Muscle layer of duodenum (tissue), 2 donors: ENCODE results near the gene KRT81.

Experiments used
- H3K27ac ChIP-seq: one replicate; pipeline ENCODE4 v1.7.0; 2013; ENCODE audit warnings: mild to moderate bottlenecking, low read length
- H3K27me3 ChIP-seq: one replicate; pipeline ENCODE4 v1.7.0; 2013; ENCODE audit warnings: low read depth, mild to moderate bottlenecking, control low read depth, low read length
- H3K36me3 ChIP-seq, 2 donors: one replicate each; pipeline ENCODE4 v1.7.0; 2013; ENCODE audit warnings: low read length in 2 of 2, control low read depth in 1 of 2, mild to moderate bottlenecking in 1 of 2; ENCODE audit not compliant: insufficient read depth in 2 of 2, control insufficient read depth in 1 of 2
- H3K4me1 ChIP-seq, 2 donors: one replicate each; pipeline ENCODE4 v1.7.0; 2013; ENCODE audit warnings: low read length in 2 of 2, mild to moderate bottlenecking in 2 of 2, control low read depth in 1 of 2, moderate library complexity in 1 of 2; ENCODE audit not compliant: insufficient read depth in 2 of 2, control insufficient read depth in 1 of 2
- H3K4me3 ChIP-seq, 2 donors: one replicate each; pipeline ENCODE4 v1.7.0; 2013; ENCODE audit warnings: low read length in 2 of 2, low read depth in 1 of 2, mild to moderate bottlenecking in 1 of 2
- H3K9me3 ChIP-seq, 2 donors: one replicate each; pipeline ENCODE4 v1.7.0; 2013; ENCODE audit warnings: low read length in 2 of 2, control low read depth in 1 of 2, mild to moderate bottlenecking in 1 of 2; ENCODE audit not compliant: control insufficient read depth in 1 of 2
- donor health status: healthy.

Gene KRT81

DNA sequence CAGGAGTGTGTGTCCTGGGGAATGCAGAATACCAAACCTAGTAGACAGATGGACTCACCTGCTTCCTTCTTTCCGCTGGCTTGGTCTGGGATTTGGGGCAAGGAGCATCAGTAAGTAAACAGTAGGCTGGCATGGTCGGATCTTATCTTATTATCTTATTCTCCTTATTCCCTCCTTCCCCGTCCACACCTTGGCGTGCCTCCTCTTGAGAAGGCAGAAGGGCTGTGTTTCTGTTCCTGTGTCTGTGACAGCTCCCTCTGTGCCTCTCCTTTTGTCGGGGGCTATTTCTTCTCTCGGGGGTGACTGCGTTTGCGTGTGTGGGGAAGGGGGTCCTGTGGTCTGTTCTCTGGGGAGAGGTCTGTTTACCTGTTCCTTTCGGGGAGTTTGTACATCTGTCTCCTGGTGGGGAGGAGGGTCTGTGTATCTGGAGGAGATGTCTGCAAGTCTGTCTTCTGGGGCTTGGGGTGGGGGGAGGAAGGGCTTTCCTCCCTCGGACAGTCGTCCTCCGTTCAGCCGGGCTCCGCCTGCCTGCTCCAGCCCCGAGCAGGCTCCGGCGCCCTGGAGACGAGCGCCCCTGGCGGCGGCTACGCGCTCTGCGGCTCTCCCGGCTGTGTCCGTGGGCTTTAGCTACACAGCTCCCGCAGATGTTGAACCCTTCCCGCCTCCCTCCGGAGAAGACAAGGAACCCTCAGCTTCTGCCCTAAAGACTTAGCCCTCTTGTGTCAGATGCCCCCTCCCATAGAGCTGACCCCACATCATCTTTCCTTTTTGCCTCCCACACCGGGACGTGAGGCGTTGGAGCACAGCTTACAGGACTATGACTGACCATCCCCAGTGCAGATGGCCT, 12.5 kb downstream of the KRT81 start:
- Histone ChIP-seq H3K27ac (peak overlapping the region; percentile 90), H3K4me3 (peak overlapping the region; percentile 47), H3K9me3 (no peaks in the 10 kb centered on the region), H3K4me1 (peaks cover 14 to 15% of the 10 kb centered on the region in 2 donors), H3K36me3 (peaks cover 0 to 4% of the 10 kb centered on the region in 2 donors), H3K27me3 (peaks cover 5% of the 10 kb centered on the region)

DNA sequence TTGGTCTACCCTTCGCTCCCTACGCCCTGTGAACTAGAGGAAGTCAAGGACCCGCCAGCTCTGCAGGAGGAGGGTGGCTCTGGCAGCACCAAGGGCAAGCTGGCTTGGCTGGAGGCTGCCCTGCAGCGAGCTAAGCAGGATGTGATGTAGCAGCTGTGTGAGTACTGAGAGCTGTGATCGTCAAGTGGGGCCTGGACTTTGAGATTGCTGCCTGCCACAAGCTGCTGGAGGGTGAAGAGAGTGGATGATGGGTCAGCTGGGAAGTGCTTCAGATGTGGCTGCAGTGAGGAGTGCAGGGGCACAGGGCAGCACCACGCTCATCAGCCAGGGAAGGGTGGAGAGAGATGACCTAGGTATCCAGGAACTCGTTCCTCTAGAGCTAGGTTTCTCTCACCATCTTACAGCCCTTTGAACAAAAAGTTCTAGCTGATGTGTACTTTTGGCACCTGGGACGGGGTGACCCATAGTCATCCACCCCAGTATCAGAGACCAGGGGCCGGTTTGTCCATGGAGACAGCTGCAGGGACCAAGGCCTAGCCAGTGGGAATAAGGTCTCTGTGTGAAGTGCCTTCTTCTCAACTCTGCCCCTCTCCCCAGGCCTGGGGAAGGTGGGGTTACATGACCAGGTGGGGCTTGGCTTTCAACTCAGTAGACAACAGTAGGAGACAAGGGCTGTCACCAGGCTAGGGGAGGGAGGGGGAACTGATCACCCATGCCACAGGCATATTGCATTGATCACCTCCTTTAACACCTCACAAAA, 13.7 kb downstream of the KRT81 start:
- Histone ChIP-seq H3K27ac (no peak overlapping the region), H3K27me3 (peaks cover 5% of the 10 kb centered on the region)

DNA sequence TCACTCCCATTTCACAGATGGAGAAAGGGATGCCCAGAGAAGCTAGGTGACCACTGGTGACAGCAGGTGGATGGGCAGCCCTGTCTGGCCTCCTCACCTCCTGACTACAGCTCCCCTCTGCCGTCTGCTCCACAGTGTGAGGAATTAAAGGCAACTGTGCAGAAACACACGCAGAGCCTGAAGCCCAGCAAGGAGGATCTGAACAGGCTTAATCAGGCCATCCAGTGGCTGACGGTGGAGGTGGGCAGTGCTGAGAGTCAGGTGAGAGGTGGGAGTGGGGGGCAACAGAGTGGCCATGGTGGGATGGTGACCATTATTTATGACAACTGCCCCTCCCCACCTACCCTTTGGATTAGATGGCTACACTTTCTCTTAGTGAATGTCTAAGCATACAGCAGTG, 15.6 kb downstream of the KRT81 start:
- Histone ChIP-seq H3K27me3 (peaks cover 5% of the 10 kb centered on the region), H3K4me3 (no peak overlapping the region), H3K27ac (no peak overlapping the region), H3K9me3 (no peaks in the 10 kb centered on the region), H3K36me3 (peaks cover 0 to 3% of the 10 kb centered on the region in 2 donors), H3K4me1 (peaks cover 6 to 8% of the 10 kb centered on the region in 2 donors)

More for the DNA sequence above, 13.7 kb downstream of the KRT81 start:
- no peaks in the 10 kb centered on the region for H3K9me3 ChIP-seq
- peaks cover 14 to 15% of the 10 kb centered on the region in 2 donors for H3K4me1 ChIP-seq
- H3K36me3 ChIP-seq = peaks cover 0 to 4% of the 10 kb centered on the region in 2 donors
- H3K4me3 ChIP-seq = no peak overlapping the region

DNA sequence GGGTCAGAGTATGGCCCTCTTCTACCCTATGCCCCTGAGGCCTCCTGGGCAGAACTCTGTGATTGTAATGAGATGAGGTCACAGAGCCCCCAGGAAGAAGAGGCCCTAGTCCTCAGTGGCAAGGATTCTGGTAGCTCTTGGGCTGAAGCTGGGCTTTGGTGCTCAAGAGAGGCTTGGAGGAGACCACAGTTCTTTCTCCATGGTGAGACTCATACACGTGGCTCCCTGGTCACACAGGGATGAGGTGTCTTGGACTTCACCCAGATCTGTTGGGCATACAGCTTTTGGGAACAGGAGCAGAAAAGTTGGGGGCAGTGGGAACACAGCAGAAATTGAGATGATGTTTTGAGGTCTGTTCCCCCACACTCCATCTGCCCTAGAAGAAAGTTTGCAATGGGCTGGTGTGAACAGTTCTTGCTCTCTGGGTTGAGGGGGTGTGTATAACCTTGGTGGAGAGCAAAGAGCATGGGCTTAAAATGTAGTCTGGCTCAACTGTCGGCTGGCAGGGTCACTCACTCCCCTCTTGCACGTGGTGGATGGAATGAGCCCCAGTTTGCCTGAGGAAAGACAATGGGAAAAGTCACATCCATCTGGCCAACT, 16.7 kb downstream of the KRT81 start, which contains the start of gene KRT86:
KRT86 (plus strand) TSS at position 125 of the 600 bp plus-strand sequence. CDS start 27,272 bp downstream, outside the sequence.
- H3K4me3 ChIP-seq = no peak within 1 kb of the TSS
- H3K27ac ChIP-seq = no peak within 1 kb of the TSS
- no peaks in the 10 kb centered on the region for H3K9me3 ChIP-seq
- H3K4me1 ChIP-seq = peaks cover 0 to 4% of the 10 kb centered on the region in 2 donors
- H3K36me3 ChIP-seq = no peaks in the 10 kb centered on the region
- peaks cover 5% of the 10 kb centered on the region for H3K27me3 ChIP-seq

DNA sequence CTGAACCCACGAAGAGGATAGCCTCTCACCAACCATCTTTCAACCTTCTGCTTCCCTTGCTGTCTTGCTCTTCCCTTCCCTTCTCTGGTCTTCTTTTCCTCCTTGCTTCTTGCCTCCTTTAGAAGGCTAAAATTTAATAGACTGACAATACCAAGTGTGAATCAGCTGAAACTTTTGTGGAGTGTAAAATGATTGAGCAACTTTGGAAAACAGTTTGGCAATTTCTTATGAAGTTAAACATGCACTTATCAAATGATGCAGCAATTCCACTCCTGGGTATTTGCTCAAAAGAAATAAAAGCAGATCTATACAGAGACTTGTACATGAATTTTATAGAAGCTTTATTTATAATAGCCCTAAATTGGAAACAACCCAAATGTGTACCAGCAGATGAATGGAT, 20.2 kb downstream of the KRT81 start:
- Histone ChIP-seq H3K27me3 (no peaks in the 10 kb centered on the region), H3K4me1 (no peaks in the 10 kb centered on the region)

DNA sequence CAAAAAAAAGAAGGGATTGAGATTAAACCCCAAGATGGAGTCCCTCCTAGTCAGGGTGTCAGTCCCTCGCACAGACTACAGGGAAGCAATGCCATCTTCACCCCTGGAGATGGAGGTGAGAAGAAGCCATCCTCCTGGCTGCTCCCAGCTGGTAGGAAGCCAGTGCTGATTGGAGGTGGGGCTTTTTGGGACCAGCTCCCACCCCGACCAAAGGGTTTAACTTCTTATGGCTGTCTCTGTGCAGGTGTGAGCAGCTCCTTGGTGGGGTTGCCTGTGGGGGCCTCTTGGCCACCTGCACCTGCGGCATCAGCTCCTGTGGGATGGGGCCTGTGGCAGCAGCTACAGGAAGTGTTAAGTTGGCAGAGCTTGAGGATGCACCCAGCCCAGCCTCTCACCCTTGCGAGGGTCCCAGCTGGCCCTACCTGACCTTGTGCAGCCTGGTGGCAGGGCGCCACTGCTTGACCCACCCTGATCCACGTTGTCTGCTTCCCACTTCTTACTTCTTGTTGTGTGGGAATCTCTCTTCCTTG, 20.7 kb downstream of the KRT81 start:
- no peaks in the 10 kb centered on the region for H3K27me3 ChIP-seq
- H3K36me3 ChIP-seq = no peaks in the 10 kb centered on the region
- no peaks in the 10 kb centered on the region for H3K9me3 ChIP-seq
- H3K4me3 ChIP-seq = no peak overlapping the region
- H3K27ac ChIP-seq = no peak overlapping the region
- H3K4me1 ChIP-seq = no peaks in the 10 kb centered on the region

More for the DNA sequence above, 20.2 kb downstream of the KRT81 start:
- Histone ChIP-seq H3K4me3 (no peak overlapping the region), H3K9me3 (no peaks in the 10 kb centered on the region), H3K27ac (no peak overlapping the region), H3K36me3 (no peaks in the 10 kb centered on the region)

DNA sequence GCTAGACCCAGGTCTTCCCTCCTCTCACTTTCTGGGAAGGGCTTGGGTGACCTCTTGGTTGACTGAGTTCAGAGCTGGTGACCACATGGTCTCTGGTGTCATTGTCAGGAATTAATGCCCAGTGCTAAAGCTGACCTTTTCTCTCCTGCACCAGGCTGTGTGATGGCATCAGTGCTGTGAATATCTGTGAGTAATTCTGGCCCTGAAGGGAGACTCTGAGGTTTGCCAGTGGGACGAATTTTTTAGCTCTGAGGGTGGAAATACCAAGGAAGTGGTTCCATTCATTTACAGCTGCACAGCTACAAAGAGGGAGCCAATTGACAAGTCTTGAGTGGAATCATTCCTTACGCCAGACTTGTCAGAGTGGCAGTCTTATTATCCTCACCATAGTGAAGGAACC, 23.1 kb downstream of the KRT81 start:
- Histone ChIP-seq H3K9me3 (no peaks in the 10 kb centered on the region), H3K4me3 (no peak overlapping the region), H3K27ac (no peak overlapping the region), H3K36me3 (no peaks in the 10 kb centered on the region), H3K27me3 (no peaks in the 10 kb centered on the region), H3K4me1 (no peaks in the 10 kb centered on the region)

DNA sequence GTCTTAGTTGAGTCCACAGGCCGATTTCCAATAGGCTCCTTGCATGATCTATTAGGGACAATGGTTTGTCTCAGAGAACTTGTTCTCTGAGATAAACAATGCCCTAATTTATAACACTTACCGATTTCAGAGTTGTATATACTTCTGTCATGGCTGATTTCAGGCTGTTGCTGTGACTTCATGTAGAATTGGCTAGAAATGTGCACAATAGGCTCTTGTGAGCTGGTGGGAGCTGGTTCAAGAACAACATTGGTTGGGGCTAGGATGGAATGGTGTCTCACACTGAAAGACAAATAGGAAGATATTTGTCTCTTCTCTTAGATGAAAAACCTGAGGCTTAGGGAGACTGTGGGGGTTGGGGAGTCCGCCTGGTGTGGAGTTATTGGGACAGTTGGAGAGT, 23.6 kb downstream of the KRT81 start:
- H3K9me3 ChIP-seq = no peaks in the 10 kb centered on the region
- no peaks in the 10 kb centered on the region for H3K36me3 ChIP-seq
- H3K4me1 ChIP-seq = no peaks in the 10 kb centered on the region
- no peaks in the 10 kb centered on the region for H3K27me3 ChIP-seq
- no peak overlapping the region for H3K27ac ChIP-seq
- H3K4me3 ChIP-seq = no peak overlapping the region

DNA sequence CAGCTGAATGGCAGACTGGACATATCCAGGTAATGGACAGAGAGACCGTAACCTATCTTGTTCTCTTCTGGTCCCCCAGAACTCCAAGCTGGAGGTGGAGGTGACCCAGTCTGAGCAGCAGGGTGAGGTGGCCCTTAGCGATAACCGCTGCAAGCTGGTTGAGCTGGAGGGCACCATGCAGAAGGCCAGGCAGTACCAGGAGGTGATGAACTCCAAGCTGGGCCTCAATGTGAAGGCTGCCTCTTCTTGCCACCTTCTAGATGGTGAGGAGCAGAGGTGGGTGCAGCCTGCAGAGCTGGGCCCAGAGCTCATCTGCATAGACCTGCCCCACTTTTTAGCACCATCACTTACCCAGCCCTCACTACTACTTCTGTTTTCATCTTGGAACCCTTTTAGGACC, 24.1 kb downstream of the KRT81 start:
- no peaks in the 10 kb centered on the region for H3K27me3 ChIP-seq
- H3K4me1 ChIP-seq = no peaks in the 10 kb centered on the region
- no peak overlapping the region for H3K4me3 ChIP-seq
- no peaks in the 10 kb centered on the region for H3K9me3 ChIP-seq
- no peak overlapping the region for H3K27ac ChIP-seq
- H3K36me3 ChIP-seq = no peaks in the 10 kb centered on the region

DNA sequence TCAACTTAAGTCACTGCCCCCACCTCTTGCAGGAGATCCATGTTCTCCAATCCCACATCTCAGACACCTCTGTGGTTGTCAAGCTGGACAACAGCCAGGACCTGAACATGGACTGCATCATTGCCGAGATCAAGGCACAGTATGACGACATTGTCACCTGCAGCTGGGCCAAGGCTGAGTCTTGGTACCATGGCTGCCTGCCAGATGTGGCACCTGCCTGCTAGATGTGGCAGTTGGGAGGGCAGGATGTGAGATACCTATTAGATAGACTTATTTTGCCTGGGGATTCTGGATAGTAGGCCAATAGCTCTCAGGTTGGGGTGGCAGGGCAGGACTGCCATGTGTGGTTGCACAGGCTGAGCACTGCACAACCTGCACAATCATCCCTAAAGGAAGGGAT, 24.8 kb downstream of the KRT81 start:
- Histone ChIP-seq H3K9me3 (no peaks in the 10 kb centered on the region), H3K27ac (no peak overlapping the region), H3K36me3 (no peaks in the 10 kb centered on the region), H3K4me3 (no peak overlapping the region), H3K4me1 (no peaks in the 10 kb centered on the region), H3K27me3 (no peaks in the 10 kb centered on the region)

DNA sequence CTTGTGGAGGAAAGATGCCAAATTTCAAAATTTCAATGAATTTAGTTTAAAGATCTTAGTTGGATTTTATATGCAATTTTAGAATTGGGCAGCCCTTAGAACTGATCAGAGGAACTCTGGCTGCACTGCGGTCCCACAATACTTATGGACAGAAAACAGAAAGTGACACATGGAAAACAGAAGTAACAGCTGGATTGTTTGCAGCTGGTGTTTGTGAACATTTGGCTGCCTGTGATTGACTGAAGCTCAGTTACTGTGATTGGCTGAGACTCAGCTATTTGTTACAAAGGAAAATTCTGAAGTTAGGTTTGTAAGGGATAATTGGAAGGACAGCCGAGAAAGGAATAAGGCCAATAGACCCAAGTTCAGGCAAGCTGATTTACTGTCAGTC, 26.9 kb downstream of the KRT81 start:
- Histone ChIP-seq H3K27ac (no peak overlapping the region), H3K4me3 (no peak overlapping the region), H3K27me3 (peaks cover 5% of the 10 kb centered on the region), H3K4me1 (no peaks in the 10 kb centered on the region), H3K36me3 (no peaks in the 10 kb centered on the region), H3K9me3 (no peaks in the 10 kb centered on the region)
